Measurements from ENCODE around the gene ABCC3.
"Not testable (repeated sequence)": the region's sequence is repeated elsewhere in the genome, so short reads cannot be mapped to it uniquely, and the experiment has no call there.

Gene ABCC3

DNA sequence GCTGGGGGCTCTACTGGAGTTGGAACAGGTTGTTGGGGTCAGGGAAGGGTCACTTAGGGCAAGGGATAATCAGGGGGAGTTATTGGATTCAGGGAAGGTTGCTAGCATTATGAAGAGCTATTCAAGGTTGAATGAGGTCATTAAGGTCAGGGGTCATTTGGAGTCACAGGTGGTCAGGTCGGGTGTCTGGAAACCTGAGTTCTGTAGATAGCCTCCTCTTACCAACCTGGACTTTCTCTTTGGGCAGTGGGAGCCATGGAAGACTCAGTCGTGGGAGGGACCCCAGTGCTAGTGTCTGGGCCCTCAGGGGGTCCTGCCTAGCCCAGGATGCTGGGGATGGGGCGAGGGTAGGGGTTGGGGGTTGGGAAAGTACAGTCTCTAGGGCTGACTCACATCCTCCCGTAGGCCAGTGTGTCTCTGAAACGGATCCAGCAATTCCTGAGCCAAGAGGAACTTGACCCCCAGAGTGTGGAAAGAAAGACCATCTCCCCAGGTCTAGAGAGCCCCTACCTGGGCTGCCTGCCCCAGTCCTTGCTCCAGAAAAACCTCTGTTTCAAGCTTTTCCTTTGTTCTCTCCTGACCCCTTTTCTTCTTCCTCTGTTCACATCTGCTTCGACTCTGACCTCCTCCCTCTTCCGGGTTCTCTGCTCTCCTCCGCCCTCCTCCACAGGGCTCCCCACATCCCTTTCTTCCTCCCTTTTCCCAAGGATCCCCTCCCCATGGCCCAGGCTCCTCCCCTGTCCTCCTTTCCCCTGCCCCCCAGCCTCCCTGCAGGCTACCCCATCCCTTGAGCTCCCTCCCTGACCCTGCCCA, 33.5 kb downstream of the ABCC3 start:
- DNase-seq, result no peak

DNA sequence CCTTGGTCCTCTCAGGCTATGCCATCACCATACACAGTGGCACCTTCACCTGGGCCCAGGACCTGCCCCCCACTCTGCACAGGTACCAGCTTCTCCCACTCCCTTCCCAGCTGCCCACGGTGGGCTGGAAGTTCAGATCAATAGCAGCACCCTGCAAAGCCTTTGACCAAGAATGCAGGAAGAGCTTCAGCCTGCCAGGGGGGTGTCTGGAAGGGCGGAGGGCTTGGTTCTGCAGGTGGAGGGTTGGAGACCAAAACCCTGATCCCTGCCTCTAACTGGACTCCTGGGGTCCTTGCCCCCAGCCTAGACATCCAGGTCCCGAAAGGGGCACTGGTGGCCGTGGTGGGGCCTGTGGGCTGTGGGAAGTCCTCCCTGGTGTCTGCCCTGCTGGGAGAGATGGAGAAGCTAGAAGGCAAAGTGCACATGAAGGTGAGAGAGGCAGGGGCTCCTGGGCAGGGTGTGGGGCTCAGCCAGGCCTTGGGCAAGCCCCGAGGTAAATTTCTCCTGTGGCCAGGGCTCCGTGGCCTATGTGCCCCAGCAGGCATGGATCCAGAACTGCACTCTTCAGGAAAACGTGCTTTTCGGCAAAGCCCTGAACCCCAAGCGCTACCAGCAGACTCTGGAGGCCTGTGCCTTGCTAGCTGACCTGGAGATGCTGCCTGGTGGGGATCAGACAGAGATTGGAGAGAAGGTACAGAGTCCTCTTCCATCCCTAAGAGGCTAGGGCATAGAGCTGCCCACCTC, 34.3 kb downstream of the ABCC3 start:
- DNase-seq, result no peak

DNA sequence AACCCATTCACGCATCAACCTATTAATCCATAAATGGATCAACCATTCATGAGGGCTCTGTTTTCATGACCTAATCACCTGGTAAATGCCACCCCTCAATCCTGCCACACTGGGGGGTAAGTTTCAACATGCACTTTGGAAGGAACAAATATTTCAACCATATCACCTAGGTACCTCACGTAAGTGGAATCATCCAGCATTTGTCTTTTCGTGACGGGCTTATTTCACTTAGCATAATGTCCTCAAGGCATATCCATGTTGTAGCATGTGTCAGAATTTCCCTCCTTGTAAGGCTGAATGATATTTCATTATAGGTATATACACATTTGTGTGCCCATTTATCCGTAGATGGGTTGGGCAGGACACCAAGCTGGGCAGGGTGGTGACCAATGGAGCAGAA, 37.4 kb downstream of the ABCC3 start:
- no peak for DNase-seq

DNA sequence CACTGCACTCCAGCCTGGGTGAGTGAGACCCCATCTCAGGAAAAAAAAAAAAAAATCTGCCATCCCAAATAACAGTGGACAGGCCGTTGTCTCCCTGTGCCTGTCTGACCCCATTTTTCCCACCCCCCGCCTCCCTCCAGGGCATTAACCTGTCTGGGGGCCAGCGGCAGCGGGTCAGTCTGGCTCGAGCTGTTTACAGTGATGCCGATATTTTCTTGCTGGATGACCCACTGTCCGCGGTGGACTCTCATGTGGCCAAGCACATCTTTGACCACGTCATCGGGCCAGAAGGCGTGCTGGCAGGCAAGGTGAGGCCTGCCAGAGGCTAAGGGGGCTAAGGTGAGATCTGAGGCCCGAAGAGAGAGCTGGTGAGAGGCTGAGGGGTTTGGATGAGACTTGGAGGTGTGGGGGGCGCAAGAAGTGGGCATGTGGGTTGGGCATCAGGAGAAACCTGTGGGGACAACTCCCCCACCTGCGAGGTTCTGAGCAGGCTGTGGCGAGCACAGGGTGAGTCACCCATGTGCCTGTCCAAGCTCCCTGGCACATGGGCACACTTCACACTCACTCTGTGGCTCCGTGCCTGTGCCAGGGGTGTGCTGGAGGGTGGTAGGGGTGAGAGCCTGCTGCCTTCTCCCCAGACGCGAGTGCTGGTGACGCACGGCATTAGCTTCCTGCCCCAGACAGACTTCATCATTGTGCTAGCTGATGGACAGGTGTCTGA, 38.3 kb downstream of the ABCC3 start:
- DNase-seq, result no peak

DNA sequence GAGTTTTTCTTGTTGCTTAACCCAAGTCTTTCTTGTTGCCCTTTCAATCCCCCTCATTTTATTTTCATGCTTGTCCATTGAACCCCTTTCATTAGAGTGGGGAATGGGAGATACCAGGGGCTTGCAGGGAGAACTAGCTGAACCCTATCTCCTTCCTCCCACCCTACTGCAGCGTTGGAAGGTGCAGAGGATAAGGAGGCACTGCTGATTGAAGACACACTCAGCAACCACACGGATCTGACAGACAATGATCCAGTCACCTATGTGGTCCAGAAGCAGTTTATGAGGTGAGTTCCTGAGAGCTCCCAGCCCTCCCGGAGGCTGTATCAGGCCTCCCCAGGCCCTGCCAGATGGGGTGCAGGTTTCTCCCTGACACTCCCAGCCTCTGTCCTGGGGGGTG, 40.5 kb downstream of the ABCC3 start:
- DNase-seq, result no peak

DNA sequence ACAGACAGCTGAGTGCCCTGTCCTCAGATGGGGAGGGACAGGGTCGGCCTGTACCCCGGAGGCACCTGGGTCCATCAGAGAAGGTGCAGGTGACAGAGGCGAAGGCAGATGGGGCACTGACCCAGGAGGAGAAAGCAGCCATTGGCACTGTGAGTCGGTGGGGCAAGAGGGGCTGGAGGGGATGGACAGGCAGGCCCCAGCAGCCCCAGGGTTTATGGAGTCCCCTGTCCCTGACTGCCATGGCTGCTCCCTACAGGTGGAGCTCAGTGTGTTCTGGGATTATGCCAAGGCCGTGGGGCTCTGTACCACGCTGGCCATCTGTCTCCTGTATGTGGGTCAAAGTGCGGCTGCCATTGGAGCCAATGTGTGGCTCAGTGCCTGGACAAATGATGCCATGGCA, 40.9 kb downstream of the ABCC3 start:
- no peak for DNase-seq

DNA sequence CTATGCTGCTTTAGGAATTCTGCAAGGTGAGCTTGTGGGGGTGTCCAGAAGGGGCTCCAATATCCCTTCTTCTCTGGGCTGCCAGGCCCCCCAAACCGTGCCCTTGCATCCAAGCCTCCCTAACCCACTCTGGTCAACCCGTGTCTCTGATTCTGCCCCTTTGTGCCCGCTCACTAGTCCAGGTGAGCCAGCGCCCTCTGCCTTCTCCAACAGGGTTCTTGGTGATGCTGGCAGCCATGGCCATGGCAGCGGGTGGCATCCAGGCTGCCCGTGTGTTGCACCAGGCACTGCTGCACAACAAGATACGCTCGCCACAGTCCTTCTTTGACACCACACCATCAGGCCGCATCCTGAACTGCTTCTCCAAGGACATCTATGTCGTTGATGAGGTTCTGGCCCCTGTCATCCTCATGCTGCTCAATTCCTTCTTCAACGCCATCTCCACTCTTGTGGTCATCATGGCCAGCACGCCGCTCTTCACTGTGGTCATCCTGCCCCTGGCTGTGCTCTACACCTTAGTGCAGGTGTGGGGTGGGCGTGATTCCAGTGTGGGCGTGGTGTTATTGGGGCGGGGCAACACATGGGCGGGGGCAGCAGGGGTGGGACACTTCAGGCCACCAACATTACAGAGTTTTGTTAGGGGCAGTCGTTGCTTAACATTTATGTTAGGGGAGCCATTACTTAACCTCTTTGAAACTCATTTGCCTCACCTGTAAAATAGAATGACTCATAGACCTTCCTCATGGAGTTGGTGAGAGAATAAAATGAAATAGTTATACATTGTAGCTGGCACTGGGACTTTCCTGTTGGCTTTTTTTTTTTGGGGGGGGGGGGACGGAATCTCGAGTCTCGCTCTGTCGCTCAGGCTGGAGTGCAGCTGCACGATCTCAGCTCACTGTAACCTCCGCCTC, 41.6 kb downstream of the ABCC3 start:
- no peak for DNase-seq

DNA sequence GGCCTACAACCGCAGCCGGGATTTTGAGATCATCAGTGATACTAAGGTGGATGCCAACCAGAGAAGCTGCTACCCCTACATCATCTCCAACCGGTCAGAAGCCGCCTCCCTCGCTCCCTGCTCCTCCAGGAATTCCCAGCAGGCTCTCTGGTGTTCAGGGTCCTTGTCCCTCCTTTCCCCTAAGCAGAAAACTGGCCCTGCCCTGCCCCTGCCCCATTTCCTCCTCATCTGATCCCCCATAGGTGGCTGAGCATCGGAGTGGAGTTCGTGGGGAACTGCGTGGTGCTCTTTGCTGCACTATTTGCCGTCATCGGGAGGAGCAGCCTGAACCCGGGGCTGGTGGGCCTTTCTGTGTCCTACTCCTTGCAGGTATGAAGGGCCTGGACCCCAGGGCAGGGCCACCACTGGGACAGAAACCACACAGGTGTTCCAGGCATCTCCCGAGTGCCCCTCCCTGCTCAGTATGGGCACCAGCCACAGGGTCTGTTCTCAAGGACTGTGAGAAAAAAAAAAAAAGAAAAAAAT, 43.2 kb downstream of the ABCC3 start:
- DNase-seq, result no peak

DNA sequence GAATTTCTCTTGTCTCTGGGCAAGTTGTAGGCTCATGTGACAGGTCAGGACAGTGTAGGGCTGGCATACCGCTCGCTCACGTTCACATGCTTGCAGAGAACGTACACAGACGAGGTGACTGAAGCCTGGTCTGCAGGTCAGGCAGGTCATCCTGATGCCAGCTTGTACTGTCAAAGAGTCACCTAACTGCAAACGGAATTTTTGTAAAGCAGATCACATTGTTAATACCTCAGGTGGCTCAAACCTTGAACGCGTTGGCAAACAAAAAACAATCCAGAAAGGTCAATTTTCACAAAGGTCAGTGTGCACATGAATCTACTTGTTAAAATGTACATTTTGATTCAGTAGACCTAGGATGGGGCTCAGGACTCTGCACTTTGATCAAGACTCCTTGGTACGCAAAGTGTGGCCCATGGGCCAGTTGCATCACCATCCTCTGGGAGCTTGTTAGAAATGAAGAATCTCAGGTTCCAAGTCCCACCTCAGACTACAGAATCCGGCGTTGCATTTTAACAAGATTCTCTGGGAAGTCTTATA, 44.4 kb downstream of the ABCC3 start:
- DNase-seq, result no peak

DNA sequence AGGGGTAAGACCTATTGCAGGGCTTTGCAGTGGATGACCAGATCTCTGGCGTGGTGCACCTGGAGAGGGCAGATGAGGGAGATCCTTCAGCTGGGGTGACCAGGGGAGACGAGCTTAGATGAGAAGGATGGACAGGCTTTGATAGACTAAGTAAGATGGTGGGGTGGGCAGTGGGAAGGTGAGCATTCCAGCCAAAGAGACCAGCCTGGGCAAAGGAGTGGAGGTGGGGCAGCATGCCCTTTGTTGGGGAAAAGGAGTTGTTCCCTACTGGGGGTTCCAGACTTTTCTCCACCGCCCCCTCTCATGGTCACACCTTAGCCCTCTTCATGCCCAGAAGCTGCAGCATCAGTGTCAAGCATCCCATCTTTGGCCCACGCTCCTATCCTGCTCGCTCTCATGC, 45.4 kb downstream of the ABCC3 start:
- DNase-seq, result no peak

DNA sequence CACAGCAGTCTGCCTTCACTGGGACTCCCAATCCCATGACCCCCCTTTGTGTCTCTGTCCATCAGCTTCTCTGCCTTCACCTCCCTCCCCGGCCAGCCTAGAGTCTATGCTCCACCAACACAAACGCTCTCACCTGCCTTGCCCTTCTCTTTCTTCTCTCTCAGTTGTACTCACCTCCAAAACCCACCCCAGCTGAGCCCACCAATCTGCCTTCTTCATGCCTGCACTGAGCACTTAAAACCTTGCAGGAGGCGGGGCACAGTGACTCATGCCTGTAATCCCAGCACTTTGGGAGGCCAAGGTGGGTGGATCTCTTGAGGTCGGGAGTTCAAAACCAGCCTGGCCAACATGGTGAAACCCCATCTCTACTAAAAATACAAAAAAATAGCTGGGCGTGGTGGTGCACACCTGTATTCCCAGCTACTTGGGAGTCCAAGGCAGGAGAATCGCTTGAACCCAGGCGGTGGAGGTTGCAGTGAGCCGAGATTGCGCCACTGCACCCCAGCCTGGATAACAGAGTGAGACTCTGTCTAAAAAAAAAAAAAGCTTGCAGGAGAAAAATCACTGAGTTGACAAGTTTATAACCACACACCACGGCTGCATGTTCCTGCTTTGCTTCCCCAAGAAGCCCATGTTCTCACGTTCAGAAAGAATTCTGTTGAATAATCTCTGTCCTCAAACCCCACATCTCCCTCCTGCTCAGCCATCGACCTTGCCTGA, 46.0 kb downstream of the ABCC3 start:
- not testable (repeated sequence) for DNase-seq

DNA sequence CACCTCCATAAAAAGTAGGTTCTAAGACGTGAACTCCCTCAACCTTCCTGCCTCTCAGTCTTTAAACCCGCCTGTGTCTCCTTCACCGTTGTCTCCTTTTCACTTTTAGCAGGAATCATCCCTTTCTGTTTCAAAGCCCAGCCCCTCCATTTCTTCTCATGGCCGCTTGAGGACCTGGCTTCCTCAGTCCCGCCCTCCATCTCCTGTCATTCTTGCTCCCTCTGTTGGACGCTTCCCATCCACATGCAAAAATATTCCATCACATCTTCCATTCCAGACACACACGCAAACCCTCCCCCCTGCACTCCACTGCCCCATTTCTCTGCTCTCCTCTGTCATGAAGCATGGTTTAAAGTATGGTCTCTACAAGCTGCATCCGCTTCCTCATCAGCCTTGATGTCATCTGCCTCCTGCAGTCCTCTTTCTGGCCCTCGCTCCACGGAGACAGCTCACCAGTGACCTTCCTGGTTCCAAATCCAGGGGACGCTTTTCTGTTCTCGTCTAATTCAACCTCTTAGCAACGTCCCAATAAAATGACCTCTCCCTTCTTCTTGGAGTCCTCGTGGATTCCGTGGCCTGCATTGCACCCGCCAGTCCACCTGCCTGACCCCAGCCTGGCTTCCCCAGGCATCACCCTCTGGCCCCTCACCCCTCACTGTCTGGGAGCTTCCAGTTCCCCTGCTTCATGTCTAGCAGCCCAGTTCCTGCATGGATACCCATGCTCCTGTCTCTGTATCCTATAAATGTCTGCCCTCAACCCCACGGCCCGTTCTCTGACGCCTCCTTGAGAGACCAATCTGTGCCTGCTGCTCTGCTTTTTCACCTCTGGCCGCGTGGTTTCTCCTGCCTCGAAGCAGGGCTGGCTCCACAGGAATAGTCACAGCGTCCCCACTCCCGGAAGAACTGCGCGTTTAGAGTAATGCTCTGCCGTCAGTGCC, 46.9 kb downstream of the ABCC3 start:
- DNase-seq, result peak; percentile 34 to 80 (median 46)

DNA sequence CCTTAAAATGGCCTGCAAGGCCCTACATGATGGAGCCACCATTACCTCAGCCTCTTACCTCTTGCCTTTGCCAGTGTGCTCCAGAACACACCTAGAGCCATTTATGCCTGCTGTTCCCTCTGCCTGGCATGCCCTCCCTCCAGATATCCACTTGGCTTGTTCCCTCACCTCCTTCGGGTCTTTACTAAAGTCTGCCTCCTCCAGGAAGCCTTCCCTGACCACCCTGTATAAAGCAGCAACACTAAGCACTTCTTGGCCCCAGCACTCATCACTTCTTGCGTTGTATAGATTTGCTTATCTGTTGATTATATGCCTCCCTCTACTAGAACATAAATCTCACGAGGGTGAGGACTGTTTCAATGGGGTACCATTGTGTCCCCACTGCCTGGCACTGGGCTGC, 47.8 kb downstream of the ABCC3 start:
- no peak for DNase-seq

DNA sequence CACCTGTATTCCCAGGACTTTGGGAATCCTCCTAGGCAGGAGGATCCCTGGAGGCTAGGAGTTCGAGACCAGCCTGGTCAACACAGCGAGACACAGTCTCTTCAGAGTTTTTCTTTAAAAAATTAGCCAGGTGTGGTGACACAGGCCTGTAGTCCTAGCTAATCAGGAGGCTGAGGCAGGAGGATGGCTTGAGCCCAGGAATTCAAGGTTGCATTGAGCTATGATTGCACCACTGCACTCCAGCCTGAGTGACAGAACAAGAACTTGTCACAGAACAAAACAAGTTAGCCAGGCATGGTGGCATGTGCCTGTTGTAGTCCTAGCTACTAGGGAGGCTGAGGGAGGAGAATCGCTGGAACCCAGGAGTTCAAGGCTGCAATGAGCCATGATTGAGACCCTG, 48.3 kb downstream of the ABCC3 start:
- no peak for DNase-seq

DNA sequence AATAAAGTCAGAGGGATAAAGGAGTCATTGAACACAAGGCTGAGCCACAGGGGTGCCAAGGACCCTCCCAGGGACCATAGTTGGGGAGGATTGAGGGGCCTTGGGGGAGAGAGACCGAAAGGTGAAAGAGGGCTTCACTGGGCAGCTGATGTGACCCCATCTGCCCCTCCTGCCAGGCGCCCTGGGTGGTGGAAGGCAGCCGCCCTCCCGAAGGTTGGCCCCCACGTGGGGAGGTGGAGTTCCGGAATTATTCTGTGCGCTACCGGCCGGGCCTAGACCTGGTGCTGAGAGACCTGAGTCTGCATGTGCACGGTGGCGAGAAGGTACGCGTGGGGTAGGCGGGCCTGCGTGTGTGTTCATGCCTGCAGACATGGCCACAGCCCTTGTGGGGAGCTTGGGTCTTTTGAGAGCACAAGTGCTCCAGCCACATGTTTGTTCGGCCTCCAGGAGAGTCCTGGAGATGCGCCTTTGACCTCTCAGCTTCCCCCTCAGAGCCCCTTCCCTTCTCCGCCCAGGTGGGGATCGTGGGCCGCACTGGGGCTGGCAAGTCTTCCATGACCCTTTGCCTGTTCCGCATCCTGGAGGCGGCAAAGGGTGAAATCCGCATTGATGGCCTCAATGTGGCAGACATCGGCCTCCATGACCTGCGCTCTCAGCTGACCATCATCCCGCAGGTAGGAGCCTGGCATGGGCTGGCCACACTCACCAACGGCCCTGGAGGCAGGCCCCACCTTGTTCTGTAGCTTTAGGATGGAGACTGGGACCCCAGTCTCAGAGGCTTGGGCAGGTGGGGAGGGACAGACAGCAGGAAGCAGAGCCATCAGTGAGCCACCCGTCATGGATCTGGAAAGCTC, 49.0 kb downstream of the ABCC3 start:
- DNase-seq, result no peak

DNA sequence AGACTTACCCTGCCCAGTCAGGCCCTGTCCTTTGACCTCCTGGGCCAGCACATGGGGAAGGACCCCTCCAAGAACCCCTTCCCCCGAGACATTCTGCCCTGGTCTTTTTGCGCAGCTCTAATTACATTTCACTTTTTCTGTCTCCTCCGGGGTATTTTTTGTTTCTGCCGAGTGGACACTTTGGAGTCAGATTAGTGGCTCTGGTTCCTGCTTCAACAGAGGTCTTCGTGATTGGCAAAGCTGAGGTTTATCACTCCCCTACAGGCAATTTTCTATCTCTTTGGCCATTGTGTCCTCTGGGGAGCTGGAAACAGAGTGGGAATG, 49.6 kb downstream of the ABCC3 start:
- DNase-seq, result no peak

DNA sequence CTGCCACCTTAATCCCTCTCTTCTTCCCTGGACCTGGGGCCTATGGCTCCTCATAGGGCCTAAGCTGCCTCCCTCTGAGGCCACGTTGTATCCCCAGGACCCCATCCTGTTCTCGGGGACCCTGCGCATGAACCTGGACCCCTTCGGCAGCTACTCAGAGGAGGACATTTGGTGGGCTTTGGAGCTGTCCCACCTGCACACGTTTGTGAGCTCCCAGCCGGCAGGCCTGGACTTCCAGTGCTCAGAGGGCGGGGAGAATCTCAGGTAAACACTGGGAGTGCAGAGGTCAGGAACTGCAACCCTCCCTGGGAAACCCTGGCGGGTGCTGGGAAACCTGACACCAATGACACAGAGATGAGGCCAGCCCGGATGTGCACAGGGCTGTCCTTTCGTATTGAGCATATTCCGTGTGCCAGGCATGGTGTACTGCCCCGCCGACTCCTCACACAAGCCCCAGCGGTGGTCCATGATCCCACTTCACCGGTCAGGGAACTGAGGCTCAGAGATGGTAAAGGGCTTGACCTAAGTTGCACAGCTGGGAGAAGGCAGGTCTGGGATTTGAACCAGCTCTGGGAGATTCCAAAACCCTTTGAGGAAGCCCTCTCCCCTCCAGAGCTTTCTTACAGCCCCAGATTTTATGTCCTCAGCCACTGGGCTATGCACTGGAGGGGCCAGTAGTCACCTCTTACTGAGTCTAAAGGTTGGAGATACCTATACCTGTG, 50.1 kb downstream of the ABCC3 start:
- DNase-seq, result no peak

DNA sequence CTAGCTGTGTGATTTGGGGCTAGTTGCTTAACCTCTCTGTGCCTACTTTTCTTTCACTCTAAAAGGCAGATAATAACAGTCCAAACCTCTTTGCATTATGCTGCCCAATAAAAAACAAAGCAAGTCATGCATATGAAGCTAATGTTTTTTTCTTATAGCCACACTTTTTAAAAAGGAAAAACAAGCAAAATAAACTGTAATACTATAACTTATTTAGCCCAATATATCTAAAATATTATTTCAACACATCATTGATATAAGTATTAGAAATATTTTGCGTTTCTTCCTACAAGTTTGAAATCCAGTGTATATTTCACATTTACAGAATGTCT, 50.6 kb downstream of the ABCC3 start:
- no peak for DNase-seq

Data from NCI-H1417 (cell line).